HG03520 (cell line): ENCODE data around the gene KIAA1217.
A peak's percentile ranks its signal among the peaks of the same experiment; 100 is the strongest.

Experiments
- ATAC-seq: cut with Tn5 transposase; IDR thresholded peaks from one replicate; pipeline ENCODE4 v1.9.1; 2021; ENCODE audit warnings: mild to moderate bottlenecking, moderate library complexity; ENCODE audit not compliant: unreplicated experiment

Gene KIAA1217

GRCh38 chr10:24541239-24541753 lies 332.4 kb downstream of the KIAA1217 start:
- ATAC-seq: no peak

- no peak for ATAC-seq
Measured at GRCh38 chr10:24542314-24543270, 333.7 kb downstream of the KIAA1217 start.

GRCh38 chr10:24544776-24545175 lies 335.8 kb downstream of the KIAA1217 start:
- ATAC-seq: no peak

- no peak for ATAC-seq
Measured at GRCh38 chr10:24545585-24545984, 336.6 kb downstream of the KIAA1217 start.

GRCh38 chr10:24550680-24551079 lies 341.7 kb downstream of the KIAA1217 start:
- no peak for ATAC-seq

GRCh38 chr10:24551161-24551560 lies 342.2 kb downstream of the KIAA1217 start:
- ATAC-seq: no peak

- ATAC-seq: peak; percentile 71
Measured at GRCh38 chr10:24552346-24553016, 343.5 kb downstream of the KIAA1217 start.

- ATAC-seq: no peak
Measured at GRCh38 chr10:24553051-24553612, 344.2 kb downstream of the KIAA1217 start.

- ATAC-seq: no peak
Measured at GRCh38 chr10:24554036-24554435, 345.1 kb downstream of the KIAA1217 start.

- ATAC-seq: no peak
Measured at GRCh38 chr10:24556126-24556749, 347.3 kb downstream of the KIAA1217 start.

- ATAC-seq: peak; percentile 56
Measured at GRCh38 chr10:24556750-24557742, 348.1 kb downstream of the KIAA1217 start.

GRCh38 chr10:24561453-24561852 lies 352.5 kb downstream of the KIAA1217 start:
- no peak for ATAC-seq

- no peak for ATAC-seq
Measured at GRCh38 chr10:24568042-24568441, 359.1 kb downstream of the KIAA1217 start.

GRCh38 chr10:24569330-24569796 lies 360.4 kb downstream of the KIAA1217 start:
- no peak for ATAC-seq

GRCh38 chr10:24569828-24570657 lies 361.1 kb downstream of the KIAA1217 start:
- ATAC-seq: no peak

GRCh38 chr10:24570658-24571426 lies 361.9 kb downstream of the KIAA1217 start:
- no peak for ATAC-seq

GRCh38 chr10:24571870-24572450 lies 363.0 kb downstream of the KIAA1217 start:
- ATAC-seq: no peak

GRCh38 chr10:24574161-24574560 lies 365.2 kb downstream of the KIAA1217 start:
- ATAC-seq: no peak
